Kidney capillary endothelial cell (primary cell): ENCODE results near the gene RAD54L2.
"Not testable (repeated sequence)": the region's sequence is repeated elsewhere in the genome, so short reads cannot be mapped to it uniquely, and the experiment has no call there.

Experiments
- DNase-seq: peaks from one replicate; pipeline ENCODE4 v3.0.0-alpha.2; 2018; ENCODE audit warnings: low spot score

The RAD54L2 gene

DNA sequence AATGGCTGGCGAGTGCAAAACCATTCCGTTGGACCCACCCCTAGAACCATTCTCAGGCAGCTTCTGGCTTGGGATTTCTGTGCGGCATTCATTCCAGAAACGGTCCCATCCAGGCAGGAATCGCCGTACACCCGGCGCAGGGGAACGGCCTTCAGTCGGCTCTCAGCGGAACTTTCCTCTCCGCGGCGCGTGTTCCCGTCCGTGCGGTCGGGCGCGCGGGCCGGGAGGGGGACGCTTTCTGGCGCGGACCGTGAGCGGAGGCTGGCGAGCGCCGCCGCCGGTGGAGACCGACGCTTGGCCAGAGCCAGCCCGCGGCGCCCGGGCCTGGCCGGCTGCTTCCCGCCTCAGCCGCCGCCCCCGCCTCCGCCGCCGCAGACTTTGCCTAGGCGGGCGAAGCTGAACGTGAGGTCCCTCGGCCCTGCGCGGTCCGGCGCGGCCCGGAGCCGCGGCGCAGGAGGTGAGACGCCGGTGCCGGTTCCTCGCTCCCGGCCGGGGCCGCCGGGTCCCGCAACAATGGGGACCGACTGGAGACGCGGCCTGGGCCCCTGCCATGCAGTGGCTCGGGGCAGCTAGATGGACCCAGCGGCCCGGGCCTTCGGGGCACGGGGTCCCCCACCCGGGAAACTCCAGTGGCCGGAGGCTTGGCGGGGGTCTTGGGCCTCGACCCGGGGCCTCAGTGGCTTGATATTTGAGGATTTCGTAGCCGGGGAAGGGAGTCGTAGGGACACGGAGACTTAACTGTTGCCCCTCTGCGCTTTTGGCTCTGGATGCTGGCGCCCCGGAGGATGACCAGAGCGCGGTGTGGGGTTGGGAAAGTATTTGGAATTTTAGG lies at the start of gene RAD54L2:
Gene RAD54L2 (plus strand): TSS at position 261 of the 832 bp plus-strand sequence. CDS start 51,702 bp downstream, outside the sequence.
- DNase-seq = peak; percentile 75

DNA sequence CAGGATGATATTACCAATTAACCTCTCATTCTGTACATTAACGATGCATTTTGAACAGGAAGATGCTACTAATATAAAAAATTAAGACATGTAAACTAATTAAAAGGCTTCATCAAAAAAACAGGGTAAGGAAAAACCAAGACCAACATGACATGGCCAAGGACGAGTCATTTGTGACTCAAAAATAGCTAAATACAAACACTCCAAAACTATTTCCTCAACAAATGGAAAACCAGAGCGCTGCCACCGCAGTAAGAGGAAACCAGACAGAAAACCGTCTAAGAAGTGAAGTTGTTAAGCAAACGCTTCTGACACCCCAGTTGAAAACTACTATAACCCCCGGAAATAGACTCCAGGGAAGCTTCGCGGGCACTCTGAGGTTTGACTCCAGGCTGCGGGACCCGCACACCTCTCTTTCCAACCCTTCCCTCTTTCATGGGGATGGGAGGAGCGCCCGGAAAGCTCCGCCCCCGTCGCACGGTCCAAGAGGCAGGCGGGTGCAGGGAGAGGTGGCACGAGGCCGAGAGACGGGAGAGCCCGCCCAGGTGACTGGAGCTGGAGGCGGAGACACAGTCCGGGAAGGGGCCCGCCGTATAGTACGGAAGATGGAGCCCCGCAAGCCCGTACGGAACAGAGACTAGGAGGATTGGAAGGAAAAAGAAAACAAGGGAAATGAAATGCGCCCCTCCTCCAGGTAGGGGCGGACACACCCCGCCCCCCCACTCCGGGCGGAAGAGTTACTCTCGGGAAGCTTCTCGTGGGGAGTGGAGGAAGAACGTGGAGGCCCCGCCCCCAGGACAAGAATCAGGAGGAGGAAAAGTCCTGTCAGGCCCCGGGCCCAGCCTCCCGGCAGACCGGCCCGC lies 39.4 kb upstream of the RAD54L2 start:
- DNase-seq = peak; percentile 85

DNA sequence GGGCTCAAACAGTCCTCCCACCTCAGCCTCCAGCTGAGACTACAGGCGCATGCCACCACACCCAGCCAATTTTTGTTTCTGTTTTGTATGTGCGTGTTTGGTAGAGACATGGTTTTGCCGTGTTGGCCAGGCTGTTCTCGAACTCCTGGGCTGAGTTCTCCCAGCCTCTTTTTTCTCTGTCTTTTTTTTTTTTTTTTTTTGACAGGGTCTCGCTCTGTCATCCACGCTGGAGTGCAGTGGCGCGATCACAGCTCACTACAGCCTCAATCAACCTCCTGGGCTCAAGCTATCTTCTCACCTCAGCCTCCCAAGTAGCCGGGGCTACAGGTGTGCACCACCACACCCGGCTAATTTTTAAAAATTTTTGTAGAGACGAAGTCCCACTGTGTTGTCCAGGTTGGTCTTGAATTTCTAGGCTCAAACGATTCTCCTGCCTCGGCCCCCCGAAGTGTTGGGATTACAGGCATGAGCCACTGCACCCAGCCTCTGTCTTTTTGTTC lies 37.8 kb upstream of the RAD54L2 start:
- DNase-seq = no peak

DNA sequence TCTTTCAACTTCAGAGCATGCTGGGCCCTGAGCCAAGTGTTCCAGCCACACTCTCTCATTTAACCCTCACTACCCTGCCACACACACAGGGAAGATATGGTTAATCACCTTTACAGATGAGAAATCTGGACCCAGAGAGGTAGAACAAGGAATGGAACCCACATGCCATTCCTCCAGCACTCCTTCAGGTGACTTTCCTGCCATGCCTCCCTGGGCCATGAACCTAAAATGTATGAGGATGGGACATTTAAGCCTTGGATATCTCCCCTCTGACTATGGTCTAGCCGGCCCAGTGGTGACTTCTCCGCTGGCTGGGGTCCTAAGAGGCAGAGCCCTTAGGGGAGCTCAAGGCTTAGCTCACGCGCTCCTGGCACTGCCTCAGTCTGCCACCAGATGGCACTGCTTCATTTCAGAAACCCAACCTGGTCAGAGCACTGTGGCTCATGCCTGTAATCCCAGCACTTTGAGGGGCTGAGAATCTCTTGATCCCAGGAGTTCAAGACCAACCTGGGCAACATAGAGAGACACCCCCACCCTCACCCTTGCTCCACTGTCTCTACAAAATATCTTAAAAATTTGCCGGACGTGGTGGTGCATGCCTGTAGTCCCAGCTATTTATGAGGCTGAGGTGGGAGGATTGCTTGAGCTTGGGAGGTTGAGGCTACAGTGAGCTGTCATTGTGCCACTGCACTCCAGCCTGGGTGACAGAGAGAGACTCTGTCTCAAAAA lies 36.5 kb upstream of the RAD54L2 start:
- DNase-seq = peak; percentile 71

DNA sequence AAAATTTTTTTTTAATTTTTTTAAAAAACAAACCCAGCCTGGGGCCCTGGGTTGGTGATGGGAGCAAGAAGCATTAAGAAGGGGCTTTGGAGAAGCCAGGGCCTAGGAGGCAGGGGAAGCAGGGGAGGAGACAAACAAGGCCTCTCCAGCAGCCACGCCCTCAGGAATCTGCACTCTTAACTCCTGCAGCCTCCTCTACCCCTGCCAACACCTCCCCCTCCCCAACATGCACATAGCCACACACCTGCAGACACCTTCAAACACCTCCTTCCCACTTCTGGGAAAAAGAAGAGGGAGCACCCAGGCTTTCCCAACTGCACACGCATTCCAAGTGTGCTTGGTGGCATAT lies 36.0 kb upstream of the RAD54L2 start:
- no peak for DNase-seq

DNA sequence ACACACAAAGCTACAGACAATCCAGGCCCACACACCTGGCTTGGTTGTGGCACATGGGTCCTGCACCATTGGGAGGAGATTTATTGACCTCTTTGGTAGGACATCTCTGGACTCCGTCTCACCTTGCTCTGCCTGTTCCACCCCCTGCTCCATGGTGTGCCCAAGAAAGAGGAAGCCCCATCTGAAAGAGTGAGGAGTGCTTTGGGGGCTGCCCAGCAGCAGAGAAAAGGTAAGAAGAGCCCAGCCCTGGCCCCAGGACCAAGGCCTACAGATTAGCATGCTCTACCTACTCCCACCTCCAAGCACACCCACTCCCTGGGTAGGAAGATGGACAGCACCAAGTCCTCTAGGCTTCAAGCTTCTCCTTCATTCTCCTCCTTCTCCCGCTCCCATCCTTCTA lies 35.5 kb upstream of the RAD54L2 start:
- DNase-seq = no peak

- no peak for DNase-seq
These were observed 30.3 kb upstream of the RAD54L2 start for GRCh38 chr3:51508255-51508654.

GRCh38 chr3:51510996-51511395 lies 27.5 kb upstream of the RAD54L2 start:
- DNase-seq = no peak

DNA sequence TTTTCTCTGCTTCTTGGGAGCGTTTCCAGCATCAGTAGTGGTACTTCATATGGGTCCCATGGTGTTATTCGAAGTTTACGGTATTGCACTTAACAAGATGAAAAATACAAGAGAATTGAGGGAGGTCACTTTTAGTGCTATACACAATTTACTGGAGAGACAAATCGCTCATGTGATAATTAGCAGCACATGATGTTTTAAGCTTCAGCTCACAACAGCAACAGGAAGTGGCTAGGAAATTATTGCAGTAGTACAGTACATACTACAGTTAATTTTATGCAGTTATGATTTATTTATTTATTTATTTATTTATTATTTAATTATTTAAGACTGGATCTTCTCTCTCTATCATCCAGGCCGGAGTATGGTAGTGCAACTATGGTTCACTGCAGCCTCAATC lies 24.3 kb upstream of the RAD54L2 start:
- no peak for DNase-seq

- no peak for DNase-seq
These were observed 18.7 kb upstream of the RAD54L2 start for GRCh38 chr3:51519848-51520247.

- not testable (repeated sequence) for DNase-seq
These were observed 17.4 kb upstream of the RAD54L2 start for GRCh38 chr3:51520906-51521730.

GRCh38 chr3:51522273-51522962 lies 16.1 kb upstream of the RAD54L2 start:
- DNase-seq = no peak

- DNase-seq = not testable (repeated sequence)
These were observed 13.6 kb upstream of the RAD54L2 start for GRCh38 chr3:51524874-51525273.

- DNase-seq = no peak
These were observed 8.0 kb upstream of the RAD54L2 start for GRCh38 chr3:51530485-51530884.

DNA sequence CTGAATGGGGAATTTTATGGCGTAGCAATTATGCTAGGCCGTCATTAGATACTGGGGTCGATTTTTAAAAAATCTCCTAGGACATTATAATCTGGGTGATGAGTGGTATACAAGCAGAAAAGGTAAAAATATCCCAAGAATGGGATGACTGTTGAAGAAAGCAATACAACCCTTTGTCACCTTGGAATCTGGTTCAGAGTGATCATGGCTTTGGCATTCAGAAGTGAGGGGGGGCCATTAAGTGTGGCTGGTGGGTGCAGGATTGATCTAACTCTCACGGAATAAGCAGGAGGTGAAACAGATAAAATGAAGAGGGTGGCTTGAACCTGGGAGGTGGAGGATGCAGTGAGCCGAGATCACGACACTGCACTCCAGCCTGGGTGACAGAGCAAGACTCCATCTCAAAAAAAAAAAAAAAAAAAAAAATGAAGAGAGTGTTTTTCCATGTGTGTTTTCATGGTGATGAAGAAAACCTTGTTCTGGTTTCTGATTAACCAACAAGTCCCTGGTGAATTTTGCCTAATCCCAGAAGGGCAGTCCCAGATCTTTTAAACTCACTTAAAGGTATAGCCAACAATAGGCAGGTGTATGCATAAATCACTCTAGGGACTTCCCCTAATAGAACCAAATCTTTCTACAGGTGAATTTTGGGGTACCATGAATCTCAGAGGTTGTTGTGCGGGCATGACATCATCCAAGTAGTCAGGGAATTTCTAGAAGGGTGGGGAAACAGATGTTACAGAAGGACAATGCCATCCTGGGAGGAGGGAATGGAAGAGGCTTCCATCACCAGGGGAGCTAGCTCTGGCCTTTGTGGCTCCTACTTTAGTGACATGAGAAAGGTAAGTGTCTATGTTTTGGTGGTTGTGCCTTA lies 3.1 kb upstream of the RAD54L2 start:
- no peak for DNase-seq

DNA sequence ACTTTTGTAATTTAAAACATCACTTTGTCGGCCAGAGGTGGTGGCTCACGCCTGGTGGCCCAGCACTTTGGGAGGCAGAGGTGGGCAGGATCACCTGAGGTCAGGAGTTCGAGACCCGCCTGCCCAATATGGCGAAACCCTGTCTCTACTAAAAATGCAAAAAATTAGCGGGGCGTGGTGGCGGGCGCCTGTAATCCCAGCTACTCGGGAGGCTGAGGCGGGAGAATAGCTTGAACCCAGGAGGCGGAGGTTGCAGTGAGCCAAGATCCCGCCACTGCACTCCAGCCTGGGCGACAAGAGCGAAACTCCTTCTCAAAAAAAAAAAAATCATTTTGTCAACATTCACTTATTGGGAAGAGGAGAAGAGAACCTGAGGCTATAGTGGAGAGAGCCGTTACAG lies 888 bp upstream of the RAD54L2 start:
- not testable (repeated sequence) for DNase-seq

GRCh38 chr3:51538115-51538458 lies 432 bp upstream of the RAD54L2 start:
- DNase-seq = peak; percentile 8

DNA sequence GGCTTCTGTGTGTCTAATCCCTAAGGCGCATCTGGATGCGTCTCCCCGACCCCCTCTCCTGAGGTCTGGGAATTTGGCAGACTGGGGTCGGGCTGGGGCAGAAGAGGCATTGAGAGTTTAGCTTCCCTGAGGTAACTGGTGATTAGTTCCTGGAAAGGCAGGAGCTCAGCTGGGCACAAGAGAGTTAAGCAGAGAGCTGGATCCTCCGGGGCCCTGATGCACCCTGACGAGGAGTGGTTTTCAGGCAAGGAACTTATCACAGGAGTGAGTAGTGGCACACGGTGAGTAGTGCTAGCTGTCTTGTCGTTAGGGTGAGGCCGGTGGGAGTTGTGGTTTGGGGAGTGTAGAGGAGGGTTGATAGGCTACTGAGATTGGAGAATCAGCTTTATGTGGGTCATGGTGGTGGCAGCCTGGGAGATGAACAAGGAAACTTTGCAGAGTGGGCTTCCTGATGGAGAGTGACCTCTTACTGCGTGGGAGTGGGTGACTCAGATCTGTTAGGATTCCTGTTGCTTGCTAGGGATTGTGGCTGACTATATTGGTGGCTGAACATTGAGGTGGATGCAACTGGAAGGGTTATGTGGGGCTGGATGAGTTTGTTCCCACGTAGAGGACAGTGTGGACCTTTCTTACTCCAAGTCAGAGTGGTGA lies 897 bp downstream of the RAD54L2 start:
- DNase-seq = peak; percentile 51

- DNase-seq = not testable (repeated sequence)
These were observed 4.1 kb downstream of the RAD54L2 start for GRCh38 chr3:51542596-51542995.
